ENCODE results near the gene ZBTB40. TPM values are rescaled to one million over a fixed set of nuclear protein-coding genes. Genes with fewer than 3 reads are reported as not detected.
A peak's percentile ranks its signal among the peaks of the same experiment; 100 is the strongest.

Gene ZBTB40
- total RNA-seq (2021; ENCODE audit: unreplicated experiment) (19.5 TPM), Bru-seq, nascent RNA (percentile 72 among the genes with signal in this experiment), BruChase-seq, experiment 1, labeled RNA remaining after a 6-hour chase (percentile 72 among the genes with signal in this experiment), BruChase-seq, experiment 2, labeled RNA remaining after a 2-hour chase (percentile 76 among the genes with signal in this experiment)
- 8.4 and 10.1 TPM in 2 replicates for polyA plus RNA-seq (2012)
- long read RNA-seq, partial matches to known transcripts: 7 of 23 reads
- long read RNA-seq, other reads (novel, unspliced or antisense): 16 of 23 reads

DNA sequence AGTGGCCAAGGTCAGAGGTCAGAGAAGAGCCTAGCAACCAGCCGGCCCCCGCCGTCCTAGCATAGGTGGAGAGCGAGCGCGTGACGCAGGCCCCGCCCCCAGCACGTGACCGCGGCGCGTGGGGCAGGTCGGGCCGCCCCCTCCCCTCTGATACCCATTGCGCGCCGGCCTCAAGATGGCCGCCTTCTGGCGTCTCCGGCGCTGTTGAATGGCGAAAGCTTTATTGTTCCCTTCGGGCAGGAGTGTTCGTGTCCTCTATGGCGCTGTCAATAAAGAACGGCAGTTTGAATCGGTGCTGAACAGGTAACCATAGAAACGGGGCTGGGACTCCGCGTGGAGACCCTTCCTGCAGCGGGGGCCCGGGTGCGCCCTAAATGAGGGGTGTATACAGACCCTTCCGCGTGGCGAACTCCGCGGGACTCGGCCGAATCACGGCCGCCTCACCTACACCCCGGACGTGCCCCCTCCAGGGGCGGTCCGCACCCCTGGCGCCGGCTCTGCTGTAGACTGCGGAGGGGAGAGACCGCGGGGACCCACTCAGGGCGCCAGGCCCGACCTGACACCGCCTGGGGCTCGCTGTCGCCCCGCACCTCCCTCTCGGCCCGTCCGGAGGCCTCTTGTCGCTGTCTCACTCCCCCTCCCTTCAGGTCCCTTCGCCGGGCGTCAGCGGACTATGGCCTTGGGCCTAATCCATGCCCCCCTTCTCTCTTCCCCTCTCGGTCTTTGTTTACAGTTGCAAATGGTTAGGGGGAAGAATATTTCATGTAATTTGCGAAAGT lies at the start of gene ZBTB40:
ZBTB40 (plus strand) TSS at position 150 of the 779 bp plus-strand sequence. CDS start 38,098 bp downstream, outside the sequence.
- Histone ChIP-seq H3K9ac (ENCODE audit: low read length) (peak within 1 kb of the TSS; percentile 85), H3K9me2 (ENCODE audit: insufficient read depth) (no peaks in the 10 kb centered on the region), H3K9me3 (ENCODE audit: control insufficient read depth in 1 of 2, insufficient read depth in 1 of 2, low read depth in 1 of 2, low read length in 2 of 2) (no peaks in the 10 kb centered on the region), H3K4me2 (ENCODE audit: low read length) (peak within 1 kb of the TSS; percentile 88), H4K20me1 (ENCODE audit: insufficient read depth) (no peaks in the 10 kb centered on the region), H3K4me1 (ENCODE audit: control insufficient read depth in 1 of 2, insufficient read depth in 2 of 2, low read length in 2 of 2) (peaks cover 13 to 25% of the 10 kb centered on the region in 2 experiments), H3K36me3 (ENCODE audit: control insufficient read depth in 1 of 2, insufficient read depth in 2 of 2, low read length in 2 of 2) (no peaks in the 10 kb centered on the region), H2AFZ (ENCODE audit: low read depth, low read length, poor library complexity, severe bottlenecking) (no peak within 1 kb of the TSS), H3K27ac (ENCODE audit: low read depth, low read length) (peak within 1 kb of the TSS; percentile 67), H3K79me2 (ENCODE audit: insufficient read depth, low read length) (peaks cover 41% of the 10 kb centered on the region), H3K27me3 (ENCODE audit: insufficient read depth, low read length) (no peaks in the 10 kb centered on the region), H3K4me3 (replicated peaks in 1 of 2; ENCODE audit: low read depth in 1 of 2, low read length in 2 of 2) (peak within 1 kb of the TSS; percentile 79 to 85)
- BruUV-seq (replicated peaks): TSS peak; percentile 59
- ChIA-PET CTCF (no interaction called here), RAD21 (ENCODE audit: low non-redundant PET in 1 of 2, low total read pairs in 2 of 2, uncharacterized antibody in 2 of 2, unreplicated experiment in 2 of 2) (no interaction called here), POLR2A (no interaction called here)
- intact Hi-C loops (cut with micrococcal nuclease): loop anchor here (1.0 kb wide), 1 partner anchor 22 kb away; no protein-coding TSS in a partner anchor
- peak; percentile 88 for DNase-seq (ENCODE audit: low read depth, low spot score)
- ATAC-seq: peak; percentile 95
- TF ChIP-seq CEBPB (IDR thresholded peaks at IDR 0.05; ENCODE audit: low read depth) (no peak), TCF7L2 (IDR thresholded peaks at IDR 0.05; ENCODE audit: borderline replicate concordance, extremely low read depth, insufficient read depth, insufficient read length) (peak; percentile 71), RAD21 (IDR thresholded peaks at IDR 0.05; ENCODE audit: low read depth) (no peak), ELF1 (IDR thresholded peaks at IDR 0.05; ENCODE audit: borderline replicate concordance, low read depth) (no peak; the same call in 1 of the 2 replicates), EZH2 (IDR thresholded peaks at IDR 0.05) (no peak), SP1 (IDR thresholded peaks at IDR 0.05; ENCODE audit: low read depth) (peak; percentile 85), POLR2AphosphoS5 (IDR thresholded peaks at IDR 0.05; ENCODE audit: low read depth, low read length) (peak; percentile 65), YY1 (IDR thresholded peaks at IDR 0.05; ENCODE audit: extremely low read depth, insufficient replicate concordance, low read depth, low read length) (peak; percentile 99), MAX (IDR thresholded peaks at IDR 0.05) (peak; percentile 90), EGR1 (IDR thresholded peaks at IDR 0.05; ENCODE audit: low read depth) (peak; percentile 86), ZNF274 (IDR thresholded peaks at IDR 0.05; ENCODE audit: low read depth, low read length) (no peak), EZH2phosphoT487 (IDR thresholded peaks at IDR 0.05; ENCODE audit: borderline replicate concordance) (no peak), SRF (IDR thresholded peaks at IDR 0.05; ENCODE audit: low read depth) (no peak; the same call in 1 of the 2 replicates), JUND (IDR thresholded peaks at IDR 0.05) (peak; percentile 29; the same call in 1 of the 2 replicates), SIN3A (IDR thresholded peaks at IDR 0.05; ENCODE audit: low read depth) (no peak), FOSL1 (IDR thresholded peaks at IDR 0.05; ENCODE audit: low read depth) (no peak), CBX3 (IDR thresholded peaks at IDR 0.05; ENCODE audit: low read depth) (peak; percentile 99)
- TF ChIP-seq, protein P1, sequence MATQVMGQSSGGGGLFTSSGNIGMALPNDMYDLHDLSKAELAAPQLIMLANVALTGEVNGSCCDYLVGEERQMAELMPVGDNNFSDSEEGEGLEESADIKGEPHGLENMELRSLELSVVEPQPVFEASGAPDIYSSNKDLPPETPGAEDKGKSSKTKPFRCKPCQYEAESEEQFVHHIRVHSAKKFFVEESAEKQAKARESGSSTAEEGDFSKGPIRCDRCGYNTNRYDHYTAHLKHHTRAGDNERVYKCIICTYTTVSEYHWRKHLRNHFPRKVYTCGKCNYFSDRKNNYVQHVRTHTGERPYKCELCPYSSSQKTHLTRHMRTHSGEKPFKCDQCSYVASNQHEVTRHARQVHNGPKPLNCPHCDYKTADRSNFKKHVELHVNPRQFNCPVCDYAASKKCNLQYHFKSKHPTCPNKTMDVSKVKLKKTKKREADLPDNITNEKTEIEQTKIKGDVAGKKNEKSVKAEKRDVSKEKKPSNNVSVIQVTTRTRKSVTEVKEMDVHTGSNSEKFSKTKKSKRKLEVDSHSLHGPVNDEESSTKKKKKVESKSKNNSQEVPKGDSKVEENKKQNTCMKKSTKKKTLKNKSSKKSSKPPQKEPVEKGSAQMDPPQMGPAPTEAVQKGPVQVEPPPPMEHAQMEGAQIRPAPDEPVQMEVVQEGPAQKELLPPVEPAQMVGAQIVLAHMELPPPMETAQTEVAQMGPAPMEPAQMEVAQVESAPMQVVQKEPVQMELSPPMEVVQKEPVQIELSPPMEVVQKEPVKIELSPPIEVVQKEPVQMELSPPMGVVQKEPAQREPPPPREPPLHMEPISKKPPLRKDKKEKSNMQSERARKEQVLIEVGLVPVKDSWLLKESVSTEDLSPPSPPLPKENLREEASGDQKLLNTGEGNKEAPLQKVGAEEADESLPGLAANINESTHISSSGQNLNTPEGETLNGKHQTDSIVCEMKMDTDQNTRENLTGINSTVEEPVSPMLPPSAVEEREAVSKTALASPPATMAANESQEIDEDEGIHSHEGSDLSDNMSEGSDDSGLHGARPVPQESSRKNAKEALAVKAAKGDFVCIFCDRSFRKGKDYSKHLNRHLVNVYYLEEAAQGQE (IDR thresholded peaks at IDR 0.05; ENCODE audit: low read depth): no peak
- TF ChIP-seq, protein P2, sequence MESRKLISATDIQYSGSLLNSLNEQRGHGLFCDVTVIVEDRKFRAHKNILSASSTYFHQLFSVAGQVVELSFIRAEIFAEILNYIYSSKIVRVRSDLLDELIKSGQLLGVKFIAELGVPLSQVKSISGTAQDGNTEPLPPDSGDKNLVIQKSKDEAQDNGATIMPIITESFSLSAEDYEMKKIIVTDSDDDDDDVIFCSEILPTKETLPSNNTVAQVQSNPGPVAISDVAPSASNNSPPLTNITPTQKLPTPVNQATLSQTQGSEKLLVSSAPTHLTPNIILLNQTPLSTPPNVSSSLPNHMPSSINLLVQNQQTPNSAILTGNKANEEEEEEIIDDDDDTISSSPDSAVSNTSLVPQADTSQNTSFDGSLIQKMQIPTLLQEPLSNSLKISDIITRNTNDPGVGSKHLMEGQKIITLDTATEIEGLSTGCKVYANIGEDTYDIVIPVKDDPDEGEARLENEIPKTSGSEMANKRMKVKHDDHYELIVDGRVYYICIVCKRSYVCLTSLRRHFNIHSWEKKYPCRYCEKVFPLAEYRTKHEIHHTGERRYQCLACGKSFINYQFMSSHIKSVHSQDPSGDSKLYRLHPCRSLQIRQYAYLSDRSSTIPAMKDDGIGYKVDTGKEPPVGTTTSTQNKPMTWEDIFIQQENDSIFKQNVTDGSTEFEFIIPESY (IDR thresholded peaks at IDR 0.05; ENCODE audit: extremely low read depth, insufficient replicate concordance, low read length): peak; percentile 50
- TF ChIP-seq, protein P3, sequence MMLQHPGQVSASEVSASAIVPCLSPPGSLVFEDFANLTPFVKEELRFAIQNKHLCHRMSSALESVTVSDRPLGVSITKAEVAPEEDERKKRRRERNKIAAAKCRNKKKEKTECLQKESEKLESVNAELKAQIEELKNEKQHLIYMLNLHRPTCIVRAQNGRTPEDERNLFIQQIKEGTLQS (IDR thresholded peaks at IDR 0.05): no peak

Data from HCT116 (cell line).